ENCODE results near the gene MDP1.

MDP1 gene

GRCh38 chr14:24215495-24216344 lies at the start of gene MDP1:
MDP1 (minus strand) TSS chr14:24216066; CDS start chr14:24215955, 111 bp downstream.
- no peaks in the 10 kb centered on the region for H3K27me3 ChIP-seq (ENCODE audit: control insufficient read depth, insufficient read depth, low read length)
- H3K9me3 ChIP-seq (ENCODE audit: control insufficient read depth, low read length), result no peaks in the 10 kb centered on the region
- peak within 1 kb of the TSS; percentile 81 for H3K9ac ChIP-seq (ENCODE audit: low read length)
- H3K4me3 ChIP-seq (ENCODE audit: low read length), result peak within 1 kb of the TSS; percentile 81
- H3K36me3 ChIP-seq (ENCODE audit: control insufficient read depth, insufficient read depth, low read length), result peaks cover 6% of the 10 kb centered on the region
- peaks cover 10% of the 10 kb centered on the region for H3K4me1 ChIP-seq (ENCODE audit: control insufficient read depth, insufficient read depth, low read length)

- Histone ChIP-seq H3K9me3 (ENCODE audit: control insufficient read depth, low read length) (no peaks in the 10 kb centered on the region), H3K4me1 (ENCODE audit: control insufficient read depth, insufficient read depth, low read length) (no peaks in the 10 kb centered on the region), H3K36me3 (ENCODE audit: control insufficient read depth, insufficient read depth, low read length) (no peaks in the 10 kb centered on the region), H3K4me3 (ENCODE audit: low read length) (no peak overlapping the region), H3K9ac (ENCODE audit: low read length) (no peak overlapping the region), H3K27me3 (ENCODE audit: control insufficient read depth, insufficient read depth, low read length) (no peaks in the 10 kb centered on the region)
These were observed 48.4 kb upstream of the MDP1 start for GRCh38 chr14:24264298-24264697.

GRCh38 chr14:24263848-24264247 lies 48.0 kb upstream of the MDP1 start:
- H3K9me3 ChIP-seq (ENCODE audit: control insufficient read depth, low read length), result no peaks in the 10 kb centered on the region
- H3K27me3 ChIP-seq (ENCODE audit: control insufficient read depth, insufficient read depth, low read length), result no peaks in the 10 kb centered on the region
- no peak overlapping the region for H3K9ac ChIP-seq (ENCODE audit: low read length)
- H3K4me1 ChIP-seq (ENCODE audit: control insufficient read depth, insufficient read depth, low read length), result no peaks in the 10 kb centered on the region
- H3K36me3 ChIP-seq (ENCODE audit: control insufficient read depth, insufficient read depth, low read length), result no peaks in the 10 kb centered on the region
- H3K4me3 ChIP-seq (ENCODE audit: low read length), result no peak overlapping the region

- no peaks in the 10 kb centered on the region for H3K9me3 ChIP-seq (ENCODE audit: control insufficient read depth, low read length)
- no peak within 1 kb of the TSS for H3K9ac ChIP-seq (ENCODE audit: low read length)
- H3K27me3 ChIP-seq (ENCODE audit: control insufficient read depth, insufficient read depth, low read length), result no peaks in the 10 kb centered on the region
- H3K4me3 ChIP-seq (ENCODE audit: low read length), result no peak within 1 kb of the TSS
- H3K4me1 ChIP-seq (ENCODE audit: control insufficient read depth, insufficient read depth, low read length), result no peaks in the 10 kb centered on the region
- H3K36me3 ChIP-seq (ENCODE audit: control insufficient read depth, insufficient read depth, low read length), result no peaks in the 10 kb centered on the region
These were observed 47.2 kb upstream of the MDP1 start, which contains the start of gene TGM1 for GRCh38 chr14:24262821-24263733. TGM1 (minus strand) TSS chr14:24263177; CDS start chr14:24262352, 825 bp downstream.

- H3K9me3 ChIP-seq (ENCODE audit: control insufficient read depth, low read length), result no peaks in the 10 kb centered on the region
- H3K27me3 ChIP-seq (ENCODE audit: control insufficient read depth, insufficient read depth, low read length), result no peaks in the 10 kb centered on the region
- H3K36me3 ChIP-seq (ENCODE audit: control insufficient read depth, insufficient read depth, low read length), result no peaks in the 10 kb centered on the region
- H3K9ac ChIP-seq (ENCODE audit: low read length), result no peak overlapping the region
- H3K4me1 ChIP-seq (ENCODE audit: control insufficient read depth, insufficient read depth, low read length), result no peaks in the 10 kb centered on the region
- H3K4me3 ChIP-seq (ENCODE audit: low read length), result no peak overlapping the region
These were observed 46.1 kb upstream of the MDP1 start for GRCh38 chr14:24261969-24262327.

- Histone ChIP-seq H3K4me1 (ENCODE audit: control insufficient read depth, insufficient read depth, low read length) (no peaks in the 10 kb centered on the region), H3K4me3 (ENCODE audit: low read length) (no peak overlapping the region), H3K9me3 (ENCODE audit: control insufficient read depth, low read length) (no peaks in the 10 kb centered on the region), H3K9ac (ENCODE audit: low read length) (no peak overlapping the region), H3K36me3 (ENCODE audit: control insufficient read depth, insufficient read depth, low read length) (no peaks in the 10 kb centered on the region), H3K27me3 (ENCODE audit: control insufficient read depth, insufficient read depth, low read length) (no peaks in the 10 kb centered on the region)
These were observed 45.5 kb upstream of the MDP1 start for GRCh38 chr14:24261256-24261968.

- Histone ChIP-seq H3K9me3 (ENCODE audit: control insufficient read depth, low read length) (no peaks in the 10 kb centered on the region), H3K36me3 (ENCODE audit: control insufficient read depth, insufficient read depth, low read length) (no peaks in the 10 kb centered on the region), H3K27me3 (ENCODE audit: control insufficient read depth, insufficient read depth, low read length) (no peaks in the 10 kb centered on the region), H3K9ac (ENCODE audit: low read length) (no peak overlapping the region), H3K4me1 (ENCODE audit: control insufficient read depth, insufficient read depth, low read length) (no peaks in the 10 kb centered on the region), H3K4me3 (ENCODE audit: low read length) (no peak overlapping the region)
These were observed 44.9 kb upstream of the MDP1 start for GRCh38 chr14:24260780-24261157.

GRCh38 chr14:24260026-24260779 lies 44.3 kb upstream of the MDP1 start:
- H3K27me3 ChIP-seq (ENCODE audit: control insufficient read depth, insufficient read depth, low read length), result no peaks in the 10 kb centered on the region
- no peaks in the 10 kb centered on the region for H3K9me3 ChIP-seq (ENCODE audit: control insufficient read depth, low read length)
- no peak overlapping the region for H3K9ac ChIP-seq (ENCODE audit: low read length)
- no peaks in the 10 kb centered on the region for H3K4me1 ChIP-seq (ENCODE audit: control insufficient read depth, insufficient read depth, low read length)
- H3K36me3 ChIP-seq (ENCODE audit: control insufficient read depth, insufficient read depth, low read length), result no peaks in the 10 kb centered on the region
- no peak overlapping the region for H3K4me3 ChIP-seq (ENCODE audit: low read length)

GRCh38 chr14:24259282-24260025 lies 43.6 kb upstream of the MDP1 start:
- Histone ChIP-seq H3K27me3 (ENCODE audit: control insufficient read depth, insufficient read depth, low read length) (no peaks in the 10 kb centered on the region), H3K9me3 (ENCODE audit: control insufficient read depth, low read length) (no peaks in the 10 kb centered on the region), H3K36me3 (ENCODE audit: control insufficient read depth, insufficient read depth, low read length) (no peaks in the 10 kb centered on the region), H3K4me1 (ENCODE audit: control insufficient read depth, insufficient read depth, low read length) (no peaks in the 10 kb centered on the region), H3K4me3 (ENCODE audit: low read length) (no peak overlapping the region), H3K9ac (ENCODE audit: low read length) (no peak overlapping the region)

GRCh38 chr14:24258548-24259265 lies 42.8 kb upstream of the MDP1 start:
- no peak overlapping the region for H3K4me3 ChIP-seq (ENCODE audit: low read length)
- H3K36me3 ChIP-seq (ENCODE audit: control insufficient read depth, insufficient read depth, low read length), result no peaks in the 10 kb centered on the region
- no peaks in the 10 kb centered on the region for H3K9me3 ChIP-seq (ENCODE audit: control insufficient read depth, low read length)
- no peaks in the 10 kb centered on the region for H3K4me1 ChIP-seq (ENCODE audit: control insufficient read depth, insufficient read depth, low read length)
- no peak overlapping the region for H3K9ac ChIP-seq (ENCODE audit: low read length)
- H3K27me3 ChIP-seq (ENCODE audit: control insufficient read depth, insufficient read depth, low read length), result no peaks in the 10 kb centered on the region
